DMS 273 (cell line): ENCODE data around the gene SPIRE2.
A peak's percentile ranks its signal among the peaks of the same experiment; 100 is the strongest.
"Not testable (repeated sequence)": the region's sequence is repeated elsewhere in the genome, so short reads cannot be mapped to it uniquely, and the experiment has no call there.

Source experiments
- DNase-seq: peaks from one replicate; lab custom pipeline; 2025; ENCODE audit not compliant: unreplicated experiment; lab: John Stamatoyannopoulos, UW

Gene SPIRE2

DNA sequence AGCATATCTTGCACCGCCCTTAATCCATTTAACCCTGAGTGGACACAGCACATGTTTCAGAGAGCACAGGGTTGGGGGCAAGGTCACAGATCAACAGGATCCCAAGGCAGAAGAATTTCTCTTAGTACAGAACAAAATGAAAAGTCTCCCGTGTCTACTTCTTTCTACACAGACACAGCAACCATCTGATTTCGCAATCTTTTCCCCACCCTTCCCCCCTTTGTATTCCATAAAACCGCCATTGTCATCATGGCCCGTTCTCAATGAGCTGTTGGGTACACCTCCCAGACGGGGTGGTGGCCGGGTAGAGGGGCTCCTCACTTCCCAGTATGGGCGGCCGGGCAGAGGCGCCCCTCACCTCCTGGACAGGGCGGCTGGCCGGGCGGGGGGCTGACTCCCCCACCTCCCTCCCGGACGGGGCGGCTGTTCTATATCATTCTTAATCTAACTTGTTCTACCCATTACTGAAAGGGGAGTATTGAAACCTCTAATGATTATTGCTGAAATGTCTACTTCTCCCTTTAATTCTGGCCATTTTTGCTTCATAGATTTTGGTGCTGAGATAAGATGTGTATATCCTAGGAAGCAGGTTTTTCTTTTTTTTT lies 21.6 kb upstream of the SPIRE2 start:
- not testable (repeated sequence) for DNase-seq

GRCh38 chr16:89808475-89808874 lies 19.8 kb upstream of the SPIRE2 start:
- no peak for DNase-seq

GRCh38 chr16:89811321-89811720 lies 17.0 kb upstream of the SPIRE2 start:
- no peak for DNase-seq

DNA sequence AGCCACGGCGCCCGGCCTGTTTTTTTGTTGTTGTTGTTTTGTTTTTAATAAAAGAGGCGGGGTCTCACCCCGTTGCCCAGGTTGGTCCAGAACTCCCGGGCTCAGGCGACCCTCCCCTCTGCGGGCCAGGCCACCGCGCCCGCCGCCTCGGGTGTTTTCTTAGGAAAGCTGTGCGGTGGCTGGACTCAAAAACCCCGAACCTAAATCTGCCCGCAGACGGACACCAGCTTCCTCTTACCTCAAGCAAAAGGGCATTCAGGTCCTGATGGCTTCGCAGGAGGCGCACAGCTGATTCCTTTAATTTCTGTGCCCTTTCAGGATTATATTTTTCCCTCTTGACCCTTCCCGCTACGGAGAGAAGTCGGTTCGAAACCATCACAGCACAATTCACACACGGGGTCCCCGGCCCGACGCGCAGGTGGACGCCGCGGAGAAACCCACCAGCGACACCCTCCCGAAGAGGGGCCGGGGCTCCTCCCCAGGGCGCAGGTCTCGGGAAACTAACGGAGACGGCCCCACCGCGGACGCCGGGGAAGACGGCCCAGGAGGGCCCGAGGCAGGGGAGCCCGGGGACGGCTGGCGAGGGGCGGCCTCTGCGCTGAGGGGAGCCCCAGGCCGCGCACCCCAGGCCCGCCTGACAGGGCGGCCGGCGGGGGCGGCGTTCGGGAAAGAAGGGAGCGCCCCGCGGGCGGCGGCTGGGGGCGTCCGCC lies 12.5 kb upstream of the SPIRE2 start:
- peak; percentile 55 for DNase-seq

DNA sequence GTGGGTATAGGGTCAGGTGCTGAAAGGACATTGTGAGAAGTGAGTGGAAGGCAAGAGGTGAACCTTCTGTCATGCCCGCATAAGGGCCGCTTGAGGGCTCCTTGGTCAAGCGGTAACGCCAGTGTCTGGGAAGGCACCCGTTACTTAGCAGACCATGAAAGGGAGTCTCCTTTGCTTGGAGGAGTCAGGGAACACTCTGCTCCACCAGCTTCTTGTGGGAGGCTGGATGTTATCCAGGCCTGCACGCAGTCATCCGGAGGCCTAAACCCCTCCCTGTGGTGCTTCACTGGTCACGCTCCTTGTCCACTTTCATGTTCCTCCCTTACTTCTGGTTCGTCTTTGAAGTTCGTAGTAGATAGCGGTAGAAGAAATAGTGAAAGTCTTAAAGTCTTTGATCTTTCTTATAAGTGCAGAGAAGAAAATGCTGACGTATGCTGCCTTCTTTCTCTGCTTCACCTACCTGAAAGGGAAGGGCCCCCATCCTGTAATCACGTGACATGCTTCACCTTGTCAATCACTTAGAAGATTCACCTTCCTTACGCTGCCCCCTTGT lies 9.3 kb upstream of the SPIRE2 start:
- DNase-seq: not testable (repeated sequence)

GRCh38 chr16:89819448-89819847 lies 8.8 kb upstream of the SPIRE2 start:
- DNase-seq: not testable (repeated sequence)

- DNase-seq: no peak
Observed at GRCh38 chr16:89821438-89822187, 6.7 kb upstream of the SPIRE2 start.

DNA sequence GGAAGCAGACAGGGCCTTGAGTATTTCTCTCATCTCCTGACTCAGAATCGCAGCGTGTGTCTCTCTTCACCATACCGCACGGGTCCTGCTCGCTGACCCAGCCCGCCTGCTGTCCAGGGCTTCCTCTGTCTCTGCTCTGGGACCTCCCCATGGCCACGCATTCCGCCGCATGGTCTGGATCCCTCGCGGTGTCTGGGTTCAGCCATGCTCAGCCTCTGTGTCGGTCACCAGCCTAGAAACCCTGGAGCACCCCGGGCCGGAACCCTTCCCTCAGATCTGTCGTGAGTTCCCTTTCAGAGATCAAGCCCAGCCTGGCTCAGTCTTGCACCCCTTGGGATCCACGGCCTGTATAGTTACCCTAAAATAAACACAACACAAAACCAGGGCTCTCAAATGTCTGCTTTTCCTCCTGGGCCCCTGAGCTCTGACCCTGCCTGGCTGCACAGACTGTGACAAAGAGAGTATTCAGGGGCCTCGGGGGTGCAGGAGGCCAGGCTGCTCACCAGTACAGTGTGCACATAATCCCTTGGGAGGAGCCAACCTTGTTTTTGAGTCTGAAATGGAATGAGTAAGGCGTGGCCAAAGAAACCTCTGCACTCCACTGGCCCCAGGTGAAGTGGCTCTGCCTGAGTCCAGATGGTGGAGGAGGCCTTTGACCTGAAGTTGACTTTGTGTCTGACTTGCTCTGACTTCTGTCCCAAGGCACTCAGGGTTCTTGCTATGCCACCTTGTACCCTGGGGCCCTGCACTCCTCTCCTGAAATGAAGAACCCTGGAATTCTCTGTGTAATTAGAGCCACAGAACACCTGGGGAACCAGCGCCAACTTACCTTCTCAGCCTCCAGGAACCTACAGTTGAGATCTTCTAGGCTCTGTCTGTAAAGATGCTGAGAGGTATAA lies 5.8 kb upstream of the SPIRE2 start:
- DNase-seq: peak; percentile 37

DNA sequence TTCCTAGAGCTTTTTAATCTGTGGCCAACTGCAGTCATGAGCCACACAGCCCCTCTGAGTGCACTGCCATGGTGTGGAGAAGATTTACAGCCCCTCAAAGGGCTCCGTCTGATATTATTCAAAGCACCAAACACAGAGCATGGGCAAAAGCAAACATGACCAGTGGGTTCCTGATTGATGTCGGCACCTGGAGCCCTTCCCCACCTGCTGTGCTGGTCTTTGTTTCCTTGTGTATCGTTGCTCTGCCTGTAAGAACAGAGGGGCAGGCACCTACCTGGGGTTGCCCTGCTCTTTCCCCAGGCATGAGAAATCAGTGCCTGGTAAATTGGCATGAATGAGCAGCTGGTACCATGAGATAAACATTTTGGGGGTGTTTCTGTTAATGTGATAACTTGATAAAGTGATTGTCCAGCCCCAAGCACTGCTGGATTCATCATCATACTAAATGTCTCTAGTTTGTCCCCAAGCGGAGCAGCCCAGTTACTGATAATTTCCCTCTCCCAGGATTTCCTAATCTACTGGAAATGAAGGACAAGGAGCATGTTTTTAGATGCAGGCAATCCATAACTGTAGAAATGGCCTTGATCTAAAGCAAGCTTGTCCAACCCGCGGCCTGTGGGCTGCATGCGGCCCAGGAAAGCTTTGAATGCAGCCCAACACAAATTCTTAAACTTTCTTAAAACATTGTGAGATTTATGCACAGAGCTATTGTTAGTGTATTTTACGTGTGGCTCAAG lies 5.0 kb upstream of the SPIRE2 start:
- no peak for DNase-seq

- not testable (repeated sequence) for DNase-seq
Observed at GRCh38 chr16:89823824-89824148, 4.5 kb upstream of the SPIRE2 start.

- no peak for DNase-seq
Observed at GRCh38 chr16:89826531-89827382, 1.5 kb upstream of the SPIRE2 start.

- peak; percentile 66 for DNase-seq
Observed at GRCh38 chr16:89827383-89828198, 684 bp upstream of the SPIRE2 start.

- DNase-seq: peak; percentile 67
Observed at GRCh38 chr16:89828870-89829629, 775 bp downstream of the SPIRE2 start.

- DNase-seq: no peak
Observed at GRCh38 chr16:89829630-89830437, 1.6 kb downstream of the SPIRE2 start.

DNA sequence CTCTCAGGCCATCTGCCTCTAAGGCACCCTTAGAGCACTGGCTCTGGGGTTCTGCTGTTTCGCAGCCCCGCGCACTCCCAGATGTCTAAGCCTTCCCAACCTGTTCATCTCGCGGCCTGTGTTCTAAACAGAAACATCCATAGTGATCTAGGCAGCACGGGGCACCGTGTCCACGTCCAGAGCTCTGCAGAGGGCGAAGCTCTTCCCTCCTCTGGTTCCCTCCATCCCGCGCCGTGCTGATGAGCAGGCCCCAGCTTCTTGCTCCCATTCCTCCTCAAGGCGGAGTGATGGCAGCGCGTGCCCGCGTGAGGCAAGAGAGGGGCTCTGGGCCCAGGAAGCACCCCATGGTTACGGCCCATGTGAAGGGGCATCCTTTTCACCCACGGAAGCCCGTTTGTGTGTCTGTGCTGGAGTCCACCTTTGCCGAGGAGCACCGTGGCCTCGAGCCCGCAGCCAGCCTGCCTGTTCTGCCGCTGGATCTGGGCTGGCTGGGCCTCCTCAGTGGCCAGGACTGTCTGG lies 3.6 kb downstream of the SPIRE2 start:
- no peak for DNase-seq

DNA sequence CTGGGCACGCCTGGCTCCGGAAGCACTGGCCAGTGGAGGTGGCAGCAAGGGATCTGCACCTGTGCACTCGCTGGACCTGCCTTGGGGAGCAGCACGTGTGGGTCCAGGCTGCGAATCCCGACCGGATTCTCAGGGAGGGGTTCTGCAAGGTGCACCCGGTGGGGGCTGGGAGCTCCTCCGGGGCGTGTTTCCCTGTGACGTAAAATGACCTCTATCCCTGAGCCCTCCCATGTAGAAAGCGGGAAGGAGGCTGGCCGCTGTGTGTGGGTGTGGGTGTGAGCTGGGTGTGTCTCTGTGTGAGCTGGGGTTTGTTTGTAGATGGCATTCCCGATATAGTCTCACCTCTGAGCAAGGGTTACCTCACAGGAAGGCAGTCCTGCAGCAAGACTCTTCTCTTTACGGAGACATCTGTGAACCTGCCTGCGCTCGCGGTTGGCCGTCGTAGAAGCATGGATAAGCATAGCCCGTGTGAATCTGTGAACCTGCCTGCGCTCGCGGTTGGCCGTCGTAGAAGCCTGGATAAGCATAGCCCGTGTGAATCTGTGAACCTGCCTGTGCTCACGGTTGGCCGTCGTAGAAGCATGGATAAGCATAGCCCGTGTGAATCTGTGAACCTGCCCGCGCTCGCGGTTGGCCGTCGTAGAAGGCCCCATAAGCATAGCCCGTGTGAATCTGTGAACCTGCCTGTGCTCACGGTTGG lies 5.5 kb downstream of the SPIRE2 start:
- DNase-seq: not testable (repeated sequence)
